ENCODE results near the gene GLDN.

Gene GLDN

GRCh38 chr15:51363383-51363782 is 21.9 kb downstream of the GLDN start:
- no peak for DNase-seq

GRCh38 chr15:51365417-51365816 is 24.0 kb downstream of the GLDN start:
- no peak for DNase-seq

DNA sequence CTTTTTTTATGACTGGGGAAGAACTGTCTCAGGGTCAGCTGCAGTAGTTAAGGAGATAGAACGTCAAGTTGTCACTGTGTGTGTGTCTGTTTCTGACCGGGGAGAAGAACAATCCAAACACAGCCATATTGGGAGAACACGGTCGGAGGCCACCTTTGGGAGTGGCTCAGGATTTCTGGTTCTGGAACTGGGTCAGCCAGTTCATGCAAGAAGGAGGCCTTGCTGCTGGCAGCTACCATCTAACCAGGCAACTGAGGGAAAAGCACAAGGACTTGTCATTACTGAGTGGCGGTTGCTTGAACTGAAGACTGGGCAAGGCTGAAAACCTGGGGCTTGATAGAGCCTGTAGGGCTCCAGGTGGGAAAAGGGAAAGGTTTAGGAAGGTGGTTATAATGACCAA is 24.6 kb downstream of the GLDN start:
- no peak for DNase-seq

DNA sequence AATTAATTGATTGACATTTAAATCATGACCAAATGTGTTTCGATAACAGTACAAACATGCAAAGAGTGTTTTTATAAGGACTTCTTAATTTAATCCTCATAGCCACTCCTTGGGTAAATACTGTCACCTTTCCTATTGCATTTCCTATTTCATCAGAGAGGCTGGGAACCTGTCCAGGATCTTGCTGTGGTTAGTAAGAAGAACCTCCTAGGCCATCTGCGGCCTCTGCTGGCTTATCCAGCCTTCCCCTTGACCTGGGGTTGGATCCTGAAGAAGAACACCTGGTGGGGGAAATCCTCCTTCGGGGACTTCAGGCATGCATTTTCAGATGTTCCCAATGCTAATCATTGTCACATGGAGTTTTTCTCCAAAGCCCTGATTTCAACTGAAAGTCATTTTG is 25.5 kb downstream of the GLDN start:
- no peak for DNase-seq

DNA sequence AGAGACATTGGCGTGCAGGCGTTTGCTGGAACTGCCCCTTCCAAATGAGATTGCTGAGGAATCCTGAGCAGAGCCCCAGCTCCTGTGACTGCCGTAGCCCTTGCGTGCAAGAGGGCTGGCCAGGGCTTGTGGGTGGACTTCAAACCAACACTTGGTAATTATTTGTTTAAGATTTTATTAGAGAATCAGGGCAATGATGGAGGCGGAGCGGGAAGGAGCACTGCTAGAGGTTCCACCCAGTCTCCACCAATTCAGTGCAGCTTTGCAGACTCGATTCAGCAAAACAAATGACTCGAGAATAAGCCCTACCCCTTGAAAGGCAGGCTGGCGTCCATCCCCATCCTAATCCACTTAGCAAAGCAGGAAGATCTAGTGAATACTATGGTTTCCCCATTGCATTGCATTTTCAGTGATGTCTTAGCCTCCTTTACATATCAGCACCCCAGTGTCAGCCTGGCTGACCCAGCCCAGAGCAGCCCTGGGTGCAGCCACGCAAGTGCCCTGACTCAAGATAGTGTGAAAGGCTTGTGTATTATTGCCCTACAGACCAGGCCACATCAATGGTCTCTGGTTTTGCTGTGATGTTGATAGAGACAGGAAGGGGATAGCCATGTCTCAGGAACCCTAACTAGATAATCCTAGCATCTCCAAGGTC is 26.0 kb downstream of the GLDN start:
- no peak for DNase-seq

GRCh38 chr15:51368307-51368706 is 26.9 kb downstream of the GLDN start:
- no peak for DNase-seq

GRCh38 chr15:51368751-51369450 is 27.4 kb downstream of the GLDN start:
- DNase-seq = no peak

- no peak for DNase-seq
Measured at GRCh38 chr15:51369451-51369761, 28.0 kb downstream of the GLDN start.

DNA sequence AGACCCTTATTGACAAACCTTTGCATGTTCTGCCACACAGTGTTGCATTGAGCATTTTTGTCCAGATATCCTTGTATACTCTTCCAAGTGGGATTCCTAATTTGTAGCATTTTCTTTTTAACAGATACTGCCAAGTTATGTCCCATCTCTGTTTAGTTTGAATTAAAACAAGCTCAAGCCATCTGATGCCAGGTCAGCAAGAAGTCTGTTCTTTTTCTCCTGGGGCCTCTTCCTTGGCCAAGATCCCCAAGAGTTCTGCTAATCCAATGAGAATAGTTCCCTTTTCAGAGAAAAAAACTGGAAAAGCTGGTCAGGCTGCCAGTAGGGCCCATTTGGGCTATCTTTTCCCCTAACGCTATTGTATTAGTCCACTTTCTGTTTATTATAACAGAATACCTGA is 29.8 kb downstream of the GLDN start:
- no peak for DNase-seq

DNA sequence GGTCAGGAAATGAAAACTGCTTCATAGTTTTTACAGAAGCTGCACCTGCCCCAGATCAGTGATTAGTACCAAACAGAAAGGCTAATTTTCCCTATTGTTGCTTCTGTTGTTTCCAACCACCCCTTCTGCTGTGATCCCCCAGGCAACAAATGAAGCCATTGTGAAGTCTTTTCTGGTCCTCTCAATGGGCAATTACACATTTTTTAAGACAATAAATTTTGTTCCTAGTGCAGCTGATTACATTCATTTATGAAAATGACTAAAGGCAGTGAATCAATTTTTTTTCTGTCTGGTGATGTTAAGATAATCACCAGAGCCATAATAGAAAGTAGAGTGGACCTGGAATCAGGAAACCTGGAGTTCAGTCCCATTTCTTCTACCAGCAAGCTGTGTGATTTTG is 32.7 kb downstream of the GLDN start:
- no peak for DNase-seq

DNA sequence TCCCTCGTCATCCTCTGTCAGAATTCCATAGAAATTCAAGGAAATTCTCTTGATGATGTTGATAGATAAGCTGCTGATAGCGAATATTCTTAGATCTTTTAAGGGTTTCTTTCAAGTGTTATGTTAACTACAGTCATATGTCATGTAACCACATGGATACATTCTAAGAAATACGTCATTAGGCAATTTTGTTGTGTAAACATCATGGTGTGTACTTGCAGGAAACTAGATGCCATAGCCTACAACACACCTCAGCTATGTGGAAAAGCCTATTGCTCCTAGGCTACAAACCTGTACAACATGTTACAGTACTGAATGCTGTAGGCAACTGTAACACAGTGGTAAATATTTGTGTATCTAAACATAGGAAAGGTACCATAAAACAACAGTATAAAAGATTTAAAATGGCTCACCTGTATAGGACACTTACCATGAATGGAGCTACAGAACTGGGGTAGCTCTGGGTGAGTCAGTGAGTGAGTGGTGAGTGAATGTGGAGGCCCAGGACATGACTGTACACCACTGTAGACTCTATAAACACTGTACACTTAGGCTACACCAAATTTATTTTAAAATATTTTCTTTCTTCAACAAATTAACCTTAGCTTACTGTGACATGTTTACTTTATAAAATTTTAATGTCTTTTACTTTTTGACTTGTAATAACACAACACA is 34.6 kb downstream of the GLDN start:
- no peak for DNase-seq

DNA sequence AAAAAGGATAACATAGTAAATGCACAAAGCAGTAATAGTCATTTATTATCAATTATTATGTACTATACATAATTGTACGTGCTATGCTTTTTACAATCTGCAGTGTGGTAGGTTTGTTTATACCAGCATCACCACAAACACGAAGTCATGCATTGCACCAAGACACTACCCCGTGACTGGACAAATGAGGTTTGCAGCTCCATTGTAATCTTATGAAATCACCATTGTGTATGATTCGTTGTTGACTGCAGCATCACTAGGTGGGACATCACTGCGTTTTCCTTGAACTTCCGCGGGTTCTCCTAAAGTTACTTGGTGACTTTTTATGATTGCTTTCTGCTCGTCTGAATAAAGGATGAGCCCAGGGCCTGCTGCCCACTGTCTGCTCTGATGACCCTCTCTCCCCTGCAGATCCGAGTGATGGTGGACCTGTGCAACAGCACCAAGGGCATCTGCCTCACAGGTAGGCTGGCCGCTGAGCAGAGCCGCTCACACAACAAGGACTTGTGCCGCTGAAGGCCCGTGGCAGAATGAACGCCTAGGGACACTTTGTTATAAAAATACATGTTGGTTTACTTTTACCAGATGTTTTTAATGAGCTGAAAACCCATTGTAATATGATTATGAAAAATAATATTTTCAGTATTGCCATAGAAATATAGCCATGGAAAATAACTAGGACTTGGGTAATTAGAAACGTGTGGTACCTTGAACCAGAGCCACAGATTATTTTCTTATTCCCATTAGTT is 35.8 kb downstream of the GLDN start:
- DNase-seq = no peak

DNA sequence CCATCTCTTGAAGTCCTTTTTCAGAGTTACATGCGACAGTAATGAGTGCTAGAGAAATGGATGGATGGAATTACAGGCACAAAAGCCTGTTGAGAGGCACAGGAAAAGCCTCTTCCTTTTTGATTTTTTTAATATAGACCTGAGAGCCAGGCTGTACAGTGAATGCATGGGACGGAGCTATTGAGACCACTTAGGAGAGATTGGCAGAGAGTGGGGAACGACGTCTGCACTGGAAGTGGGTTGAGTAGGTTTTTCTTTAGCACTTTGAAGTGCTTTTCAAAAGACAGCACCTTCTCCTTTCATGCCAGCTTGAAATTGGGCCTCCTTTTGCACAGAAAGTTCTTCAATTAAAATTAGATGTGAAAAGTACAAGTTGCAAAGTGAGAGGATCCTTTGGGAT is 37.0 kb downstream of the GLDN start:
- no peak for DNase-seq

DNA sequence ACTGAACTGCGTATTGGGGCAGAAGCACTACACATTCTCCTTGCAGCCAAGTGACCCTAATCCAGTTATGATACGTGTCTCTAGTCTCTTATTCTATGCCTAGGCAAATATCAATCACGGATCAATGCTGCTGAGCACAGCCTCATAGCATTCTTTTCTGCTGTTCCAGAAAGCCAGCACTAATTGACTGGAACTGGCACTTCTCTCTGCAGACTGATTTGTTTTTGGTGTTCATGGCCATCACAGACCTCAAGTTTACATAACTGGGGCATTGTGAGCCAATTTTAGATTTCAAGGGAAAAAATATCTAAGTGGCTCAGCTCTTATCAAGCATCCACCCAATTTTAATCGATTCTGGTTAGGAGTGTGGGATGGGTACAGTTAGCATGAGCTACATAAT is 37.9 kb downstream of the GLDN start:
- DNase-seq = no peak

- DNase-seq = no peak
Measured at GRCh38 chr15:51380999-51381806, 39.7 kb downstream of the GLDN start.

DNA sequence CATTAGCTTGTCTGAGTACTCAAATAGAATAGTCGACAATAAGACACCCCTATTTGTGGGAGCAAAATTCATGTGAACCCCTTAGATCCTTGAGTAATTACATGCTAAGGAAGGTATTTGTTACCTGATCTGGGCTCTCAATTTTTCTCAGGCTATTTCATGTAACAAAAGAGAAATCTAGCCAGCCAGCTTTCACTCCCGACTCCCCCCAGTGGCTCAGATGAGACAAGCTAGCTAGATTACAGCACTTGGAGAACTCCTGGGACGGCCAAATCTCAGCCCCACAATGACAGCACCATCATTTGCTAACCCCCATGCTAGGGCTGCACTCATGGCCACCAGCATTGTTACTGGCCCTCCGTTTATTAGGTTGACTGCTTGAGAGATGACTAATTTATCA is 41.3 kb downstream of the GLDN start:
- no peak for DNase-seq

DNA sequence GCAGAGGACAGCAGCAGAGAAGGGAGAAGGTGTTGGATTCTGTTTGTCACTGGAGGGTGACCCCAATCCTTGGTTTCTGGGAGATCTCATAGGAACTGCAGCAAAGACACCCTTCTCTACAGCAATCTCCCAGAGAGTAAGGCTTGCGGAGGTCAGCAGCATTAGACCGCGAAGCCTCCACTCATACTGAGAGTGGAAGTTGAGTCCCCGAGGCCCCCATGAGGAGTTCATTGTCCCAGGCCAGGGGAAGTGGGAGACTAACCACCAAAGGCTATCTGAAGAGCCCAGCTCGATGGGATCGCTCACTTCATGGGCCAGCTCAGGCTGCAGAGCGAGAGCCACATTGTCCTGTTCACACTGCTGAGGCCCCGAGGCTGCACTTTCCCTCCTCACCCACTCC is 44.6 kb downstream of the GLDN start:
- no peak for DNase-seq

GRCh38 chr15:51386486-51386885 is 45.0 kb downstream of the GLDN start:
- DNase-seq = no peak

DNA sequence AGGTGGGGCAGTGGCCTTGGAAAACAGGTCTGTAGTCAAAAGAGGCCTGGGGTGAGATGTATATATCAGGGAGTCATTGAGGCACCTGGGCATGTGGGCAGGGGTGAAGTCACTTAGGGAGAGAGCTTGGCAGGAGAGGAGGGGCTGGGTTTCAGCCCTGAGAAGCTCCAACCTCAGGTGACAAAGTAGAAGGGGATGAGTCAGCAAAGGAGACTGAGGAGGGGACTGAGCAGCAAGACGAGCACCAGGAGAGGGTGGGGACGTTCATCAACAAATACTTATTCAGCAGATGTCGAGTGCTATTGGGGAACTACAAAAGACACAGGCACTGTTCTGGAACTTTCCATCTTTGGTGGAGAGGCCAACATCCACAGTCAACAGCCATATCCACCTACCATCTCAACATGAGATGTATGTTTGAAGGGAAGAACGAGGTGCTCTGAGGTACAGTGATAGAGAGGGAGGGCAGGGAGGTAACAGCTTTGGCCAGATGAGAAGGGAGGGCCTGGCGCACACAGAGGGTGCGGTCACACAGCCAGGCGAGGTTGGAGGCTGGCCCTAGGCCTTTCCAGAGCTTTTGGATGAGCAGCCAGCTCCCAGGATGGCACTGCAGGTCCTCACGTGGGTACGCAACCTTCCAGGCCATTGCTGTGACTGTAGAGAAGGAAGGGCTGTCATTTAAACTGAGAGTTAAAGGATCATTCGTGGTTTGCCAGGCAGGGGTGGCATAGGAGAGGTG is 45.7 kb downstream of the GLDN start:
- DNase-seq = no peak

GRCh38 chr15:51387699-51388041 is 46.2 kb downstream of the GLDN start:
- no peak for DNase-seq

DNA sequence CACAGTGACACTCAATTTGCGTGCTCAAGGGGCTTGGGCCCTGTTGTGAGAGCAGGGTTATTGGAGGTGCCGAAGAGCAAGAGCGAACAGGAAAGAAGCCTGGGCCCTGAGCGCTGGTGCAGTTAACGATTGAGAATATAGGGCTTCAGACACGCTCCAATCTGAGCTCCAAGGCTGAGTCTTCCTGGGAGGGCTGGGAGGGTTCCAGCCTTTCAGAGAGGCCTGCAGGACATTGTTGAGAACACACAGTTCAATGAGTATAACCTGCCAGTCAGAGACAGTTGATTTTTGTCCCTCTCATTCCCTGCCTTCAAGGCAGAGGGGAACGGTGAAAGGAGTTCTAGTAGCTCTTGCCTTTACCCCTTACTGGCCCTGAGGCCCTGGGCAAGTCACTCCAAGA is 47.3 kb downstream of the GLDN start:
- DNase-seq = no peak

DNA sequence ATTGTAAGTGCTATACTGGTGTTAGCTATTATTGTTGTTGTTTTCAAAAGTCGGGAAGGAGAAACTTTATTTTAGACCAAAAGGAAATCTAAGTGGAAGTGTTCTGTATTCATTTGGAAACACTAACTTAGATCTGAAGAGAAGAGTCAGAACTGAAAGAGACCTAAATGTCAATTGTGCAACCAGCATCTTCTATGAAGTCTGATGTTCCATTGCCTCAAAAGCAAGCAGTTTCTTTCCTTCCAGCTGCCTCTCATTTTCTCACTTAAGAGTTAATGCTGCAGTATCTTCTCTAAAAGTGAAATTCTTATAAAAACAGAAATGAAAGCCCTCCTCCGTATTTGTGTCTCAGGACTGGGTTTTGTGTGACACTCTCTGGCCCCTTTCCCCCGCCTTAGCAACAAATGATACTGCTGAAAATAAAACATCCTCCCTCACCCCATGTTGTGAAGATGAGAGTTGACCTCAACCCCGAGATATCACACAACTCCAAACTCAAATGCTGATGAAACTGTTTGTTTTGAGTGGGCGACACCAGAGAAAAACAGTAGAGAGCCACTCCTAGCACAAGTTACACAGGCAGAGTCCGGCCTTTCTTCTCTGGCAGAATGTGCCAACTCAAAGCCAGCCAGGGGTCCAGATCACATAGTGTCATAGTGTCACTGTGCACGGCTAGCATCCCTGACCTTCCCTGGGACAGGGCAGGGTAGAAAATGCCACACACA is 48.9 kb downstream of the GLDN start:
- no peak for DNase-seq
